Trophoblast cell (in vitro differentiated cells and primary cell): ENCODE data around the gene BRCA2.

ENCODE experiments used
- DNase-seq, 2 donors: peaks; one replicate each; pipeline ENCODE4 v3.0.0-alpha.2; 2016
- H2AFZ ChIP-seq: 2 replicates; pipeline ENCODE4 v1.6.1; 2013; ENCODE audit warnings: low read length, moderate library complexity, mild to moderate bottlenecking; ENCODE audit not compliant: insufficient read depth, poor library complexity
- H2AK5ac ChIP-seq: 2 replicates; pipeline ENCODE4 v1.6.1; 2013; ENCODE audit warnings: mild to moderate bottlenecking, low read length
- H2BK120ac ChIP-seq: 2 replicates; pipeline ENCODE4 v1.6.1; 2013; ENCODE audit warnings: low read length, mild to moderate bottlenecking, moderate library complexity; ENCODE audit not compliant: insufficient read depth, poor library complexity
- H2BK12ac ChIP-seq: 2 replicates; pipeline ENCODE4 v1.6.1; 2013; ENCODE audit warnings: mild to moderate bottlenecking, low read length, moderate library complexity
- H2BK5ac ChIP-seq: 2 replicates; pipeline ENCODE4 v1.6.1; 2013; ENCODE audit warnings: low read length, low read depth, moderate library complexity, mild to moderate bottlenecking; ENCODE audit not compliant: poor library complexity
- H3K14ac ChIP-seq: 2 replicates; pipeline ENCODE4 v1.6.1; 2013; ENCODE audit warnings: mild to moderate bottlenecking, low read length
- H3K18ac ChIP-seq: 2 replicates; pipeline ENCODE4 v1.6.1; 2013; ENCODE audit warnings: mild to moderate bottlenecking, low read length
- H3K23ac ChIP-seq: 2 replicates; pipeline ENCODE4 v1.6.1; 2013; ENCODE audit warnings: low read length
- H3K27ac ChIP-seq: 2 replicates; pipeline ENCODE4 v1.5.1; 2013; ENCODE audit warnings: low read depth, mild to moderate bottlenecking, inconsistent platforms, low read length, moderate library complexity
- H3K27me3 ChIP-seq: 2 replicates; pipeline ENCODE4 v1.6.1; 2013; ENCODE audit warnings: inconsistent platforms, mild to moderate bottlenecking, low read length, moderate library complexity; ENCODE audit not compliant: insufficient read depth
- H3K36me3 ChIP-seq, 2 experiments: 1 replicate in 1 of 2; 2 replicates in 1 of 2; pipeline ENCODE4 v1.6.1; 2013; ENCODE audit warnings: low read length in 2 of 2, mild to moderate bottlenecking in 2 of 2, moderate library complexity in 1 of 2; ENCODE audit not compliant: insufficient read depth in 2 of 2, control insufficient read depth in 1 of 2
- H3K4ac ChIP-seq: 2 replicates; pipeline ENCODE4 v1.6.1; 2013; ENCODE audit warnings: low read depth, mild to moderate bottlenecking, low read length, moderate library complexity
- H3K4me1 ChIP-seq, 2 experiments: 1 replicate in 1 of 2; 2 replicates in 1 of 2; pipeline ENCODE4 v1.6.1; 2013; ENCODE audit warnings: low read length in 2 of 2, mild to moderate bottlenecking in 2 of 2, moderate library complexity in 1 of 2; ENCODE audit not compliant: insufficient read depth in 2 of 2, control insufficient read depth in 1 of 2
- H3K4me2 ChIP-seq: 2 replicates; pipeline ENCODE4 v1.6.1; 2013; ENCODE audit warnings: inconsistent platforms, mild to moderate bottlenecking, low read length, moderate library complexity
- H3K4me3 ChIP-seq: 2 replicates; pipeline ENCODE4 v1.5.1; 2013; ENCODE audit warnings: mild to moderate bottlenecking, low read depth, low read length, inconsistent platforms
- H3K79me1 ChIP-seq: one replicate; pipeline ENCODE4 v1.6.1; 2013; ENCODE audit warnings: low read length
- H3K79me2 ChIP-seq: 2 replicates; pipeline ENCODE4 v1.6.1; 2013; ENCODE audit warnings: low read length, mild to moderate bottlenecking; ENCODE audit not compliant: control insufficient read depth, insufficient read depth, poor library complexity
- H3K9ac ChIP-seq: 2 replicates; pipeline ENCODE4 v1.6.1; 2013; ENCODE audit warnings: mild to moderate bottlenecking, low read length
- H3K9me3 ChIP-seq: 2 replicates; pipeline ENCODE4 v1.6.1; 2013; ENCODE audit warnings: low read depth, mild to moderate bottlenecking, control low read depth, inconsistent platforms, low read length; ENCODE audit not compliant: insufficient read depth
- H4K12ac ChIP-seq: 2 replicates; pipeline ENCODE4 v1.6.1; 2013; ENCODE audit warnings: low read depth, mild to moderate bottlenecking, low read length, moderate library complexity
- H4K8ac ChIP-seq: 2 replicates; pipeline ENCODE4 v1.6.1; 2013; ENCODE audit warnings: low read depth, mild to moderate bottlenecking, low read length, moderate library complexity
- H4K91ac ChIP-seq: one replicate; pipeline ENCODE4 v1.6.1; 2013; ENCODE audit warnings: low read depth, mild to moderate bottlenecking, low read length, moderate library complexity
- WGBS: extraction: QIAGEN DNeasy Blood & Tissue Kit; methylation state at CpG from one replicate; pipeline ENCODE4 v1.1.7; 2013; ENCODE audit warnings: missing lambda C conversion rate; ENCODE audit not compliant: insufficient read length, insufficient coverage; ENCODE audit errors: extremely low coverage; 5-methylcytosine and 5-hydroxymethylcytosine counted together

The BRCA2 gene

DNA sequence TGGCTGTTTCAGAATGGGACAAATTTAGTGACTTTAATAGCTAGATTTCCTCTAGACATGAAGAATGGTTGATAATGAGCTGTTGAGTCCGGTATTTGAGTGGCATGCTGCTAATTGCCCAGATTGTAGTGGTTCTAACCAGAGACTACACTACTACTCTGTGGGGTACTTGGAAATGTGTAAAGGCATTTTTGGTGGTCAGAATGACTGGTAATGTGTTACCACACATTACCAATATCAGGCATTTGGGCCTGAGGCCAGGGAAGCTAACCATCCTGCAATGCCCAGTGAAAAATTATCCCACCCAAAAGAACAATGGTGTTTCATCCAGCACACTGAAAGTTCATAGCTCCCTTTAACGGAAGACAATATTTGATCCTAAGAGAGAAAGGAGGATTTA is 130.2 kb downstream of the BRCA2 start:
- H3K9ac ChIP-seq: no peak overlapping the region
- peaks cover 0 to 2% of the 10 kb centered on the region in 2 experiments for H3K36me3 ChIP-seq
- no peak overlapping the region for H3K18ac ChIP-seq
- no peak overlapping the region for H4K8ac ChIP-seq
- no peak overlapping the region for H2AFZ ChIP-seq
- no peak overlapping the region for H3K23ac ChIP-seq
- no peak overlapping the region for H3K4ac ChIP-seq
- no peak overlapping the region for H2BK5ac ChIP-seq
- no peak overlapping the region for H3K14ac ChIP-seq
- H4K91ac ChIP-seq: no peak overlapping the region
- no peak overlapping the region for H3K4me3 ChIP-seq
- no peak overlapping the region for H3K27ac ChIP-seq
- no peak overlapping the region for H2AK5ac ChIP-seq
- no peaks in the 10 kb centered on the region for H3K9me3 ChIP-seq
- no peaks in the 10 kb centered on the region for H3K4me1 ChIP-seq
- H3K79me2 ChIP-seq: no peaks in the 10 kb centered on the region
- no peak overlapping the region for H4K12ac ChIP-seq
- DNase-seq: no peak
- H3K27me3 ChIP-seq: no peaks in the 10 kb centered on the region
- no peak overlapping the region for H2BK12ac ChIP-seq
- H3K4me2 ChIP-seq: no peak overlapping the region
- no peak overlapping the region for H2BK120ac ChIP-seq
- H3K79me1 ChIP-seq: no peaks in the 10 kb centered on the region
- WGBS: no CpG with 5 or more reads among the region's 2 CpGs

- Histone ChIP-seq H3K36me3 (no peaks in the 10 kb centered on the region), H3K23ac (no peak overlapping the region), H2BK120ac (no peak overlapping the region), H3K14ac (no peak overlapping the region), H3K4ac (no peak overlapping the region), H4K12ac (no peak overlapping the region), H3K27me3 (no peaks in the 10 kb centered on the region), H3K9me3 (no peaks in the 10 kb centered on the region), H3K9ac (no peak overlapping the region), H3K4me2 (no peak overlapping the region), H3K79me2 (no peaks in the 10 kb centered on the region), H2AK5ac (no peak overlapping the region), H2BK12ac (no peak overlapping the region), H2BK5ac (no peak overlapping the region), H4K91ac (no peak overlapping the region), H3K4me3 (no peak overlapping the region), H3K79me1 (no peaks in the 10 kb centered on the region), H3K27ac (no peak overlapping the region), H3K4me1 (no peaks in the 10 kb centered on the region), H3K18ac (no peak overlapping the region), H4K8ac (no peak overlapping the region), H2AFZ (no peak overlapping the region)
- WGBS: no CpG with 5 or more reads among the region's 3 CpGs
- DNase-seq: no peak
These were observed 130.9 kb downstream of the BRCA2 start for GRCh38 chr13:32446220-32446619.

- Histone ChIP-seq H2BK120ac (no peak overlapping the region), H3K9me3 (no peaks in the 10 kb centered on the region), H3K79me2 (no peaks in the 10 kb centered on the region), H2AFZ (no peak overlapping the region), H2BK5ac (no peak overlapping the region), H3K18ac (no peak overlapping the region), H4K8ac (no peak overlapping the region), H4K91ac (no peak overlapping the region), H3K36me3 (peaks cover 0 to 1% of the 10 kb centered on the region in 2 experiments), H3K4me1 (no peaks in the 10 kb centered on the region), H3K9ac (no peak overlapping the region), H3K14ac (no peak overlapping the region), H3K79me1 (no peaks in the 10 kb centered on the region), H2AK5ac (no peak overlapping the region), H3K23ac (no peak overlapping the region), H4K12ac (no peak overlapping the region), H3K4ac (no peak overlapping the region), H3K27me3 (no peaks in the 10 kb centered on the region), H3K4me2 (no peak overlapping the region), H2BK12ac (no peak overlapping the region), H3K27ac (no peak overlapping the region), H3K4me3 (no peak overlapping the region)
- WGBS: no CpG with 5 or more reads among the region's 2 CpGs
- DNase-seq: no peak
These were observed 131.6 kb downstream of the BRCA2 start for GRCh38 chr13:32446773-32447465.

DNA sequence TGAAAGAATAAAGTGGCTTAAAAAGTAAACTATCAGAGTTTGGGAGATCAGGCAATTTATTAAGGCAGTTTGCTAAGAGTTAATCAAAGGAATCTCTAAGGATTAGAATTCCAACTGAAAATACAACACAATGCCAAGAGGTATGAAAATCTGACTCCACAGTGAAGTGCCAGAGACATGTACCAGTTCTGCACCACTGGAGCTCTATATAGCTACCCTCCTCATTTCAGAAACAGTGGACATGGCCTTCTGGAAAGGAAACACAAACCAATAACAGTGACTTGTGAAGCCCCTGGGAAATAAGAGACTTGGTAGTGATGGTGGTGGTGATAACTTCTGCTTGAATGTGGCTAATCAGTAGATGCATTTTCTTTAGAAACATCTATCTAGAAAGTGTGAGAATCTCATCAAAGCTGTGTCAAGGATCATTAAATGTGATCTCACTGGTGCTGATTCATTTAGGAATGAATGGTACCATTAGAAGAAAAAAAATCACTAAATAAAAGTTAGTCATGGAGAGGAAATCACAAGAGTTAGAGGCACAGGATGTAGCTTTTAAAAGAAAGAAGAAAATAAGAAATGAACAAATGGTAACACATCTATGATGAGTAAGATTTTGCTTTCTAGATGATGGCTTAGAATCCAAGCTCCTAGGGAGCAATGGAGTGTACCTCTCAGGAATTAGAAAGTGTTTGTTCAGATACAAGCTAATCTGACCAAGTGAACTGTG is 132.8 kb downstream of the BRCA2 start:
- Histone ChIP-seq H3K79me1 (no peaks in the 10 kb centered on the region), H4K8ac (no peak overlapping the region), H2BK120ac (no peak overlapping the region), H2AFZ (no peak overlapping the region), H3K4me1 (no peaks in the 10 kb centered on the region), H2BK5ac (no peak overlapping the region), H2BK12ac (no peak overlapping the region), H3K14ac (no peak overlapping the region), H3K79me2 (no peaks in the 10 kb centered on the region), H3K9me3 (no peaks in the 10 kb centered on the region), H3K9ac (no peak overlapping the region), H3K18ac (no peak overlapping the region), H4K91ac (no peak overlapping the region), H2AK5ac (no peak overlapping the region), H3K23ac (no peak overlapping the region), H3K27ac (no peak overlapping the region), H3K4me2 (no peak overlapping the region), H3K27me3 (no peaks in the 10 kb centered on the region), H4K12ac (no peak overlapping the region), H3K36me3 (peaks cover 0 to 1% of the 10 kb centered on the region in 2 experiments), H3K4me3 (no peak overlapping the region), H3K4ac (no peak overlapping the region)
- no peak for DNase-seq
